ENCODE data around the gene SLC5A6. TPM values are rescaled to one million over a fixed set of nuclear protein-coding genes. Genes with fewer than 3 reads are reported as not detected.
A peak's percentile ranks its signal among the peaks of the same experiment; 100 is the strongest.

SLC5A6 gene
- total RNA-seq, 8 experiments from 2014 or later = 16.0 to 59.5 (median 33.7) TPM

- Histone ChIP-seq H3K4me1 (replicated peaks in 1 of 2) (peaks cover 13 to 17% of the 10 kb centered on the region in 2 donors), H3K27ac (peak overlapping the region; percentile 98), H3K4me3 (peak overlapping the region; percentile 85 to 95 (median 93))
- peak in 5 of 8 experiments; percentile 1 to 78 (median 8) for ATAC-seq (replicated peaks in 6 of 8)
- in situ Hi-C loops (cut with MboI; ENCODE audit: low pct_unique_long_range_greater_than_20kb in 2 of 9, low sequenced_read_pairs in 9 of 9, unreplicated experiment in 9 of 9) = loop anchor here in 1 of 9 experiments (25.0 kb wide), 1 partner anchor 124 kb away; the partner anchor contains the start of genes EMILIN1 and KHK
- 0 to 8% (median 2%) methylated on average over 2 to 17 of the region's 48 CpGs; no CpG with 5 or more reads in 3 of the 10 experiments for WGBS, 10 experiments
Measured at GRCh38 chr2:27211241-27211942, 676 bp downstream of the SLC5A6 start.

GRCh38 chr2:27209621-27210401, 2.3 kb downstream of the SLC5A6 start:
- no peak for ATAC-seq (replicated peaks in 6 of 8)
- in situ Hi-C loops (cut with MboI; ENCODE audit: low pct_unique_long_range_greater_than_20kb in 2 of 9, low sequenced_read_pairs in 9 of 9, unreplicated experiment in 9 of 9) = loop anchor here in 2 of 9 experiments (10.0 to 25.0 kb wide), 2 partner anchors 115 to 123 kb away; partner anchors contain the start of genes EMILIN1 (in 1 of the 2) and KHK (in 1 of the 2)
- Histone ChIP-seq H3K4me1 (replicated peaks in 1 of 2) (peaks cover 11 to 13% of the 10 kb centered on the region in 2 donors), H3K27ac (no peak overlapping the region), H3K4me3 (no peak overlapping the region)
- 76 to 100% (median 92%) methylated on average over 2 to 4 of the region's 6 CpGs for WGBS, 10 experiments

- in situ Hi-C loops (cut with MboI; ENCODE audit: low pct_unique_long_range_greater_than_20kb in 2 of 9, low sequenced_read_pairs in 9 of 9, unreplicated experiment in 9 of 9) = loop anchor here in 2 of 9 experiments (10.0 to 25.0 kb wide), 2 partner anchors 114 to 121 kb away; partner anchors contain the start of genes EMILIN1 (in 1 of the 2) and KHK (in 1 of the 2)
- 83 to 100% (median 100%) methylated on average over 1 to 2 of the region's 4 CpGs; no CpG with 5 or more reads in 2 of the 10 experiments for WGBS, 10 experiments
- no peak for ATAC-seq (replicated peaks in 6 of 8)
- H3K4me3 ChIP-seq = no peak overlapping the region
- peaks cover 8 to 10% of the 10 kb centered on the region in 2 donors for H3K4me1 ChIP-seq (replicated peaks in 1 of 2)
- no peak overlapping the region for H3K27ac ChIP-seq
Measured at GRCh38 chr2:27208486-27209050, 3.5 kb downstream of the SLC5A6 start.

GRCh38 chr2:27206346-27206745, 5.7 kb downstream of the SLC5A6 start:
- Histone ChIP-seq H3K4me3 (no peak overlapping the region), H3K4me1 (replicated peaks in 1 of 2) (peaks cover 5 to 8% of the 10 kb centered on the region in 2 donors), H3K27ac (no peak overlapping the region)
- 86 to 100% (median 100%) methylated on average over 1 to 3 of the region's 6 CpGs; no CpG with 5 or more reads in 4 of the 10 experiments for WGBS, 10 experiments
- no peak for ATAC-seq (replicated peaks in 6 of 8)
- in situ Hi-C loops (cut with MboI; ENCODE audit: low pct_unique_long_range_greater_than_20kb in 2 of 9, low sequenced_read_pairs in 9 of 9, unreplicated experiment in 9 of 9) = loop anchor here in 2 of 9 experiments (10.0 to 25.0 kb wide), 2 partner anchors 112 to 119 kb away; partner anchors contain the start of genes EMILIN1 (in 1 of the 2) and KHK (in 1 of the 2)

- in situ Hi-C loops (cut with MboI; ENCODE audit: low pct_unique_long_range_greater_than_20kb in 2 of 9, low sequenced_read_pairs in 9 of 9, unreplicated experiment in 9 of 9) = loop anchor here in 2 of 9 experiments (10.0 to 25.0 kb wide), 2 partner anchors 110 to 118 kb away; partner anchors contain the start of genes EMILIN1 (in 1 of the 2) and KHK (in 1 of the 2)
- H3K27ac ChIP-seq = no peak overlapping the region
Measured at GRCh38 chr2:27205206-27205605, 6.9 kb downstream of the SLC5A6 start.

GRCh38 chr2:27204566-27204965, 7.5 kb downstream of the SLC5A6 start:
- H3K4me1 ChIP-seq (replicated peaks in 1 of 2) = no peaks in the 10 kb centered on the region
- no peak for ATAC-seq (replicated peaks in 6 of 8)
- in situ Hi-C loops (cut with MboI; ENCODE audit: low pct_unique_long_range_greater_than_20kb in 2 of 9, low sequenced_read_pairs in 9 of 9, unreplicated experiment in 9 of 9) = loop anchor here in 2 of 9 experiments (10.0 to 25.0 kb wide), 2 partner anchors 110 to 117 kb away; partner anchors contain the start of genes EMILIN1 (in 1 of the 2) and KHK (in 1 of the 2)
- 92 to 100% (median 100%) methylated on average over 1 to 5 of the region's 8 CpGs; no CpG with 5 or more reads in 5 of the 10 experiments for WGBS, 10 experiments
- no peak overlapping the region for H3K27ac ChIP-seq
- H3K4me3 ChIP-seq = no peak overlapping the region

More at GRCh38 chr2:27205206-27205605, 6.9 kb downstream of the SLC5A6 start:
- no peak for ATAC-seq (replicated peaks in 6 of 8)
- Histone ChIP-seq H3K4me1 (replicated peaks in 1 of 2) (no peaks in the 10 kb centered on the region), H3K4me3 (no peak overlapping the region)
- WGBS, 10 experiments = 80 to 100% (median 90%) methylated on average over 2 to 6 of the region's 8 CpGs; no CpG with 5 or more reads in 6 of the 10 experiments

GRCh38 chr2:27203741-27204140, 8.3 kb downstream of the SLC5A6 start:
- WGBS, 10 experiments = 75 to 100% (median 100%) methylated on average over 1 to 2 of the region's 9 CpGs; no CpG with 5 or more reads in 5 of the 10 experiments
- H3K27ac ChIP-seq = no peak overlapping the region
- no peak for ATAC-seq (replicated peaks in 6 of 8)
- in situ Hi-C loops (cut with MboI; ENCODE audit: low pct_unique_long_range_greater_than_20kb in 2 of 9, low sequenced_read_pairs in 9 of 9, unreplicated experiment in 9 of 9) = loop anchor here in 2 of 9 experiments (10.0 to 25.0 kb wide), 2 partner anchors 109 to 116 kb away; partner anchors contain the start of genes EMILIN1 (in 1 of the 2) and KHK (in 1 of the 2)
- no peak overlapping the region for H3K4me3 ChIP-seq
- no peaks in the 10 kb centered on the region for H3K4me1 ChIP-seq (replicated peaks in 1 of 2)

- WGBS, 10 experiments = 75 to 100% (median 89%) methylated on average over 1 to 2 of the region's 2 CpGs; no CpG with 5 or more reads in 6 of the 10 experiments
- in situ Hi-C loops (cut with MboI; ENCODE audit: low pct_unique_long_range_greater_than_20kb in 2 of 9, low sequenced_read_pairs in 9 of 9, unreplicated experiment in 9 of 9) = loop anchor here in 2 of 9 experiments (10.0 to 25.0 kb wide), 2 partner anchors 108 to 116 kb away; partner anchors contain the start of genes EMILIN1 (in 1 of the 2) and KHK (in 1 of the 2)
Measured at GRCh38 chr2:27202854-27203253, 9.2 kb downstream of the SLC5A6 start.

GRCh38 chr2:27201675-27202074, 10.4 kb downstream of the SLC5A6 start:
- ATAC-seq (replicated peaks in 6 of 8) = no peak
- in situ Hi-C loops (cut with MboI; ENCODE audit: low pct_unique_long_range_greater_than_20kb in 2 of 9, low sequenced_read_pairs in 9 of 9, unreplicated experiment in 9 of 9) = loop anchor here in 2 of 9 experiments (10.0 to 25.0 kb wide), 2 partner anchors 107 to 114 kb away; partner anchors contain the start of genes EMILIN1 (in 1 of the 2) and KHK (in 1 of the 2)

More at GRCh38 chr2:27202854-27203253, 9.2 kb downstream of the SLC5A6 start:
- no peak for ATAC-seq (replicated peaks in 6 of 8)
- Histone ChIP-seq H3K4me1 (replicated peaks in 1 of 2) (no peaks in the 10 kb centered on the region), H3K4me3 (no peak overlapping the region), H3K27ac (no peak overlapping the region)

GRCh38 chr2:27199241-27199640, 12.8 kb downstream of the SLC5A6 start:
- ATAC-seq (replicated peaks in 6 of 8) = no peak
- no peaks in the 10 kb centered on the region for H3K4me1 ChIP-seq (replicated peaks in 1 of 2)
- 50 to 100% (median 100%) methylated on average over 1 to 2 of the region's 2 CpGs; no CpG with 5 or more reads in 3 of the 10 experiments for WGBS, 10 experiments
- no peak overlapping the region for H3K27ac ChIP-seq
- in situ Hi-C loops (cut with MboI; ENCODE audit: low pct_unique_long_range_greater_than_20kb in 2 of 9, low sequenced_read_pairs in 9 of 9, unreplicated experiment in 9 of 9) = loop anchor here in 1 of 9 experiments (25.0 kb wide), 1 partner anchor 237 kb away; the partner anchor contains the start of gene MAPRE3
- H3K4me3 ChIP-seq = no peak overlapping the region

More at GRCh38 chr2:27201675-27202074, 10.4 kb downstream of the SLC5A6 start:
- WGBS, 10 experiments = 29 to 97% (median 85%) methylated on average over 1 to 4 of the region's 7 CpGs; no CpG with 5 or more reads in 6 of the 10 experiments
- Histone ChIP-seq H3K27ac (no peak overlapping the region), H3K4me3 (no peak overlapping the region), H3K4me1 (replicated peaks in 1 of 2) (no peaks in the 10 kb centered on the region)

- no peak for ATAC-seq (replicated peaks in 6 of 8)
- Histone ChIP-seq H3K4me1 (replicated peaks in 1 of 2) (no peaks in the 10 kb centered on the region), H3K4me3 (no peak overlapping the region), H3K27ac (no peak overlapping the region)
- in situ Hi-C loops (cut with MboI; ENCODE audit: low pct_unique_long_range_greater_than_20kb in 2 of 9, low sequenced_read_pairs in 9 of 9, unreplicated experiment in 9 of 9) = loop anchor here in 1 of 9 experiments (25.0 kb wide), 1 partner anchor 236 kb away; the partner anchor contains the start of gene MAPRE3
- 70 to 100% (median 80%) methylated on average over 1 to 2 of the region's 2 CpGs; no CpG with 5 or more reads in 5 of the 10 experiments for WGBS, 10 experiments
Measured at GRCh38 chr2:27198627-27199026, 13.4 kb downstream of the SLC5A6 start.
